HepG2 (cell line): Measurements from ENCODE around the gene SFRP4. TPM values are rescaled to one million over a fixed set of nuclear protein-coding genes. Genes with fewer than 3 reads are reported as not detected.
A peak's percentile ranks its signal among the peaks of the same experiment; 100 is the strongest.

Experiments
- CHCHD3 ChIP-seq: sonication (generic); formaldehyde crosslinking; IDR thresholded peaks from 2 replicates; pipeline ENCODE4 v1.8.0; 2022; ENCODE audit warnings: mild to moderate bottlenecking, missing genetic modification reagents, moderate library complexity
- E2F2 ChIP-seq: sonication (generic); formaldehyde crosslinking; IDR thresholded peaks from 2 replicates; pipeline ENCODE4 v1.4.0; 2020; ENCODE audit warnings: missing genetic modification reagents, borderline replicate concordance
- FOXK1 ChIP-seq: sonication (generic); formaldehyde crosslinking; IDR thresholded peaks from 2 replicates; pipeline ENCODE4 v1.4.0; 2020; ENCODE audit warnings: low read depth, missing genetic modification reagents, borderline replicate concordance
- GABPB1 ChIP-seq: IDR thresholded peaks from 2 replicates; pipeline ENCODE4 v1.6.1; 2016; ENCODE audit warnings: mild to moderate bottlenecking, missing genetic modification reagents, moderate library complexity, missing compliant biosample characterization
- HOXA3 ChIP-seq: sonication (generic); formaldehyde crosslinking; IDR thresholded peaks from 2 replicates; pipeline ENCODE4 v1.5.0; 2020; ENCODE audit warnings: missing genetic modification reagents
- HOXD1 ChIP-seq: sonication (generic); formaldehyde crosslinking; IDR thresholded peaks from 2 replicates; pipeline ENCODE4 v1.5.0; 2020; ENCODE audit warnings: missing genetic modification reagents
- JUNB ChIP-seq: sonication (generic); formaldehyde crosslinking; IDR thresholded peaks from 2 replicates; pipeline ENCODE4 v1.8.0; 2022; ENCODE audit warnings: missing genetic modification reagents, mild to moderate bottlenecking, borderline replicate concordance
- MLX ChIP-seq: IDR thresholded peaks from 2 replicates; pipeline ENCODE4 v1.6.1; 2016
- MYC ChIP-seq: sonication (generic); formaldehyde crosslinking; IDR thresholded peaks from 2 replicates; pipeline ENCODE4 v1.9.0; 2021; ENCODE audit warnings: missing genetic modification reagents, borderline replicate concordance
- NRL ChIP-seq: sonication (generic); formaldehyde crosslinking; IDR thresholded peaks from 2 replicates; pipeline ENCODE4 v1.5.0; 2020; ENCODE audit warnings: missing genetic modification reagents, mild to moderate bottlenecking, moderate library complexity, borderline replicate concordance
- PBX2 ChIP-seq: IDR thresholded peaks from 2 replicates; pipeline ENCODE4 v1.6.1; 2016; ENCODE audit warnings: control low read depth
- PREB ChIP-seq: sonication (generic); formaldehyde crosslinking; IDR thresholded peaks from 2 replicates; pipeline ENCODE4 v1.4.0; 2020; ENCODE audit warnings: missing genetic modification reagents
- REPIN1 ChIP-seq: sonication (generic); formaldehyde crosslinking; IDR thresholded peaks from 2 replicates; pipeline ENCODE4 v1.8.0; 2022; ENCODE audit warnings: missing genetic modification reagents, low read depth, mild to moderate bottlenecking, borderline replicate concordance
- RFX5 ChIP-seq: IDR thresholded peaks from 2 replicates; pipeline ENCODE4 v1.6.1; 2011; ENCODE audit warnings: low read depth, low read length, improper control_type of control experiment
- SMAD1 ChIP-seq: sonication (generic); formaldehyde crosslinking; IDR thresholded peaks from 2 replicates; pipeline ENCODE4 v1.4.0; 2020; ENCODE audit warnings: missing genetic modification reagents, low read depth, mild to moderate bottlenecking, borderline replicate concordance
- SP2 ChIP-seq: sonication (generic); formaldehyde crosslinking; IDR thresholded peaks from 2 replicates; pipeline ENCODE4 v1.5.1; 2020; ENCODE audit warnings: mild to moderate bottlenecking, missing genetic modification reagents
- TCF7 ChIP-seq: sonication (generic); IDR thresholded peaks from 2 replicates; pipeline ENCODE4 v1.6.1; 2016; ENCODE audit warnings: antibody characterized with exemption, low read depth
- TEF ChIP-seq: sonication (generic); formaldehyde crosslinking; IDR thresholded peaks from 2 replicates; pipeline ENCODE4 v1.5.0; 2020; ENCODE audit warnings: missing genetic modification reagents
- ZFP1 ChIP-seq: IDR thresholded peaks from 2 replicates; pipeline ENCODE4 v1.6.1; 2016
- ZNF263 ChIP-seq: sonication (generic); formaldehyde crosslinking; IDR thresholded peaks from 2 replicates; pipeline ENCODE4 v1.4.0; 2020; ENCODE audit warnings: missing genetic modification reagents
- ZNF326 ChIP-seq: sonication (generic); formaldehyde crosslinking; IDR thresholded peaks from 2 replicates; pipeline ENCODE4 v1.4.0; 2020; ENCODE audit warnings: missing genetic modification reagents, borderline replicate concordance
- ZNF484 ChIP-seq: sonication (generic); formaldehyde crosslinking; IDR thresholded peaks from 2 replicates; pipeline ENCODE4 v1.5.1; 2020; ENCODE audit warnings: mild to moderate bottlenecking, low read depth, missing genetic modification reagents, borderline replicate concordance
- ZNF501 ChIP-seq: sonication (generic); formaldehyde crosslinking; IDR thresholded peaks from 2 replicates; pipeline ENCODE4 v1.5.1; 2020; ENCODE audit warnings: mild to moderate bottlenecking, moderate library complexity, missing genetic modification reagents
- ZNF547 ChIP-seq: sonication (generic); formaldehyde crosslinking; IDR thresholded peaks from 2 replicates; pipeline ENCODE4 v1.5.1; 2020; ENCODE audit warnings: mild to moderate bottlenecking, missing genetic modification reagents
- ZNF563 ChIP-seq: sonication (generic); formaldehyde crosslinking; IDR thresholded peaks from 2 replicates; pipeline ENCODE4 v1.8.0; 2022; ENCODE audit warnings: mild to moderate bottlenecking, moderate library complexity, missing genetic modification reagents
- ZNF883 ChIP-seq: sonication (generic); formaldehyde crosslinking; IDR thresholded peaks from 2 replicates; pipeline ENCODE4 v1.5.1; 2020; ENCODE audit warnings: mild to moderate bottlenecking, missing genetic modification reagents; ENCODE audit errors: not compliant biosample characterization
- ZSCAN21 ChIP-seq: sonication (generic); formaldehyde crosslinking; IDR thresholded peaks from 2 replicates; pipeline ENCODE4 v1.8.0; 2022; ENCODE audit warnings: mild to moderate bottlenecking, missing genetic modification reagents, moderate library complexity, borderline replicate concordance
- polyA plus RNA-seq, 8 experiments: library from polyadenylated mRNA; depleted of rRNA in 3 of 8; stranded (reverse) in 7 of 8; unstranded in 1 of 8; fragments of >200 nt; fragmentation: Illumina TruSeq in 4 of 8; extraction: Trizol in 4 of 8; gene quantifications; 2 replicates each; pipeline versions ENCODE4 v1.2.1 to v1.2.3, GENCODE V29; 2011 to 2016; ENCODE audit warnings: low read depth in 4 of 8, missing spikeins in 1 of 8, mixed read lengths in 1 of 8; ENCODE audit not compliant: insufficient read depth in 1 of 8
- total RNA-seq, 5 experiments: library from RNA; depleted of rRNA; stranded (reverse); fragments of >200 nt; fragmentation: Illumina TruSeq; extraction: Trizol; gene quantifications; 2 replicates each; pipeline ENCODE4 v1.2.3, GENCODE V29; 2016; ENCODE audit warnings: low read depth in 1 of 5

The SFRP4 gene
- total and polyA plus RNA-seq, 2 of the 13 experiments (the other 11 are each of a cell fraction or from before 2014, with no cell fraction given) = 0.96 to 1.8 TPM

- TF ChIP-seq ZNF883 = peak; percentile 75
- TF ChIP-seq TEF (CRISPR knock-in tag) = no peak
- peak; percentile 68; the same call in 1 of the 2 replicates for TF ChIP-seq ZNF547
- TF ChIP-seq PREB (CRISPR knock-in tag) = peak; percentile 26; the same call in 1 of the 2 replicates
- peak; percentile 83; the same call in 1 of the 2 replicates for TF ChIP-seq CHCHD3
- no peak for TF ChIP-seq SP2 (CRISPR knock-in tag)
- peak; percentile 59 for TF ChIP-seq HOXA3 (CRISPR knock-in tag)
- TF ChIP-seq HOXD1 (CRISPR knock-in tag) = no peak
- TF ChIP-seq TCF7 = no peak
- 0 out of 2 replicates have a peak, but pooled peaks have one; percentile 75 for TF ChIP-seq ZNF563 (CRISPR knock-in tag)
- peak; percentile 81; the same call in 1 of the 2 replicates for TF ChIP-seq NRL (CRISPR knock-in tag)
- no peak for TF ChIP-seq ZNF326 (CRISPR knock-in tag)
- no peak for TF ChIP-seq MLX (CRISPR knock-in tag)
- no peak for TF ChIP-seq PBX2 (CRISPR knock-in tag)
- TF ChIP-seq E2F2 (CRISPR knock-in tag) = no peak
- TF ChIP-seq REPIN1 (CRISPR knock-in tag) = peak; percentile 32; the same call in 1 of the 2 replicates
- no peak for TF ChIP-seq ZFP1 (CRISPR knock-in tag)
- TF ChIP-seq RFX5 = no peak
- TF ChIP-seq ZNF484 (CRISPR knock-in tag) = no peak
- TF ChIP-seq JUNB (CRISPR knock-in tag) = no peak
- peak; percentile 76 for TF ChIP-seq ZSCAN21 (CRISPR knock-in tag)
- no peak for TF ChIP-seq FOXK1 (CRISPR knock-in tag)
- peak; percentile 65; the same call in 1 of the 2 replicates for TF ChIP-seq GABPB1 (CRISPR knock-in tag)
- TF ChIP-seq SMAD1 = no peak
- peak; percentile 56; the same call in 1 of the 2 replicates for TF ChIP-seq MYC (CRISPR knock-in tag)
- no peak for TF ChIP-seq ZNF501
- TF ChIP-seq ZNF263 (CRISPR knock-in tag) = no peak
Measured at GRCh38 chr7:37916017-37916672, 472 bp downstream of the SFRP4 start (continued).
